ENCODE measurements around the gene RAG2. TPM values are rescaled to one million over a fixed set of nuclear protein-coding genes. Genes with fewer than 3 reads are reported as not detected.

The RAG2 gene
- total RNA-seq, 2 experiments from 2014 or later, result not detected

GRCh38 chr11:36588099-36588498 is 9.9 kb downstream of the RAG2 start:
- peaks cover 36% of the 10 kb centered on the region for H3K27me3 Mint-ChIP-seq
- no peak overlapping the region for H3K27ac Mint-ChIP-seq
- no peaks in the 10 kb centered on the region for H3K36me3 Mint-ChIP-seq
- CTCF ChIA-PET, result interaction anchor here (1.0 to 1.3 kb wide), 2 partner anchors 14 to 766 kb away, joined by 3 read pairs; no protein-coding TSS in a partner anchor
- no peak for DNase-seq
- H3K9me3 Mint-ChIP-seq (ENCODE audit: low read depth), result no peaks in the 10 kb centered on the region
- no peak overlapping the region for H3K4me3 Mint-ChIP-seq
- no peaks in the 10 kb centered on the region for H3K4me1 Mint-ChIP-seq
- ATAC-seq, result no peak

GRCh38 chr11:36586543-36586942 is 11.5 kb downstream of the RAG2 start:
- DNase-seq (no peak), ATAC-seq (no peak)
- no peaks in the 10 kb centered on the region for H3K4me1 Mint-ChIP-seq
- H3K9me3 Mint-ChIP-seq (ENCODE audit: low read depth), result peaks cover 4% of the 10 kb centered on the region
- no peaks in the 10 kb centered on the region for H3K36me3 Mint-ChIP-seq
- H3K27ac Mint-ChIP-seq, result no peak overlapping the region
- H3K4me3 Mint-ChIP-seq, result no peak overlapping the region
- CTCF ChIA-PET, result interaction anchor here (1.9 kb wide), 1 partner anchor 21 kb away, joined by 4 read pairs; no protein-coding TSS in a partner anchor
- H3K27me3 Mint-ChIP-seq, result peaks cover 27% of the 10 kb centered on the region

DNA sequence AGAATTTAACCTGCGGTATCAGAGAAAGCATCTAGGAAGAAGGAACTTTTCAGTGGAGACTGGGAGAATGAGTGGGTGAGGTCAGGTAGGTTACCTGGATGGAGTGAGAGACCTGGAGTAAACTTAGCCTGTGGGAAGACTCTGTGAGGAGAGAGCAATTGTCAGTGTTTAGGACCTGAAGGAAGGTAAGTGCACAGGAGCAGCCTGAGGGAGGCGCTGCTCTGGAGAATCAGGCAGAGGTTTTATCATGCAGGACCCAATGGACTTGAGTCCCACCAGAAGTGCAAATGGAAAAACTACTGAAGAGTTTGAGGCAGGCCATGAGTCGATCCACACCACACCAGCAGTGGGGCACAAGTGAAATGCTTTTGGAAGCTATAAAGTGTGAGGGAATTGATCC is 14.4 kb downstream of the RAG2 start:
- DNase-seq (no peak), ATAC-seq (no peak)
- CTCF ChIA-PET, result no interaction called here
- Mint-ChIP-seq H3K4me3 (no peak overlapping the region), H3K4me1 (no peaks in the 10 kb centered on the region), H3K9me3 (ENCODE audit: low read depth) (peaks cover 4% of the 10 kb centered on the region), H3K36me3 (no peaks in the 10 kb centered on the region), H3K27ac (no peak overlapping the region), H3K27me3 (peaks cover 8% of the 10 kb centered on the region)

DNA sequence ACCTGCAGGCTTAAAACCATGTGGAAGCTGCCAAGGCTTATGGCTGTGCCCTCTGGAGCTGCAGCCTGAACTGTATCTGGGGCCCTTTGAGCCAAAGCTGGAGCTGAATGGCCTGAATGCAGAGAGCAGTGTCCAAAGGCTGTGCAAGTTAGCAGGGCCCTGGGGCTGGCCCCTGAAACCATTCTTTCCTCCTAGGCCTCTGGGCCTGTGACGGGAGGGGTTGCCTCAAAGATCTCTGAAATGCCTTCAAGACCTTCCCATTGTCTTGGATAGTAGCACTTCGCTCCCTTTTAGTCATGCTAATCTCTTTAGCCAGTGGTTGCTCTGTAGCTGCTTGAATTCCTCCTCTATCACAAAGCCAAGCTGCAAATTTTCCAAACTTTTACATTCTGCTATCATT is 16.5 kb downstream of the RAG2 start:
- DNase-seq (no peak), ATAC-seq (no peak)
- Mint-ChIP-seq H3K4me1 (no peaks in the 10 kb centered on the region), H3K4me3 (no peak overlapping the region), H3K36me3 (no peaks in the 10 kb centered on the region), H3K27me3 (peaks cover 5% of the 10 kb centered on the region), H3K27ac (no peak overlapping the region), H3K9me3 (ENCODE audit: low read depth) (peaks cover 4% of the 10 kb centered on the region)
- CTCF ChIA-PET, result interaction anchor here (1.3 kb wide), 1 partner anchor 31 kb away, joined by 3 read pairs; no protein-coding TSS in a partner anchor

- H3K36me3 Mint-ChIP-seq, result no peaks in the 10 kb centered on the region
- DNase-seq (no peak), ATAC-seq (no peak)
- H3K27ac Mint-ChIP-seq, result no peak overlapping the region
- CTCF ChIA-PET, result no interaction called here
- peaks cover 4% of the 10 kb centered on the region for H3K9me3 Mint-ChIP-seq (ENCODE audit: low read depth)
- H3K4me3 Mint-ChIP-seq, result no peak overlapping the region
- H3K4me1 Mint-ChIP-seq, result no peaks in the 10 kb centered on the region
- peaks cover 4% of the 10 kb centered on the region for H3K27me3 Mint-ChIP-seq
Observed at GRCh38 chr11:36578458-36578857, 19.6 kb downstream of the RAG2 start.

DNA sequence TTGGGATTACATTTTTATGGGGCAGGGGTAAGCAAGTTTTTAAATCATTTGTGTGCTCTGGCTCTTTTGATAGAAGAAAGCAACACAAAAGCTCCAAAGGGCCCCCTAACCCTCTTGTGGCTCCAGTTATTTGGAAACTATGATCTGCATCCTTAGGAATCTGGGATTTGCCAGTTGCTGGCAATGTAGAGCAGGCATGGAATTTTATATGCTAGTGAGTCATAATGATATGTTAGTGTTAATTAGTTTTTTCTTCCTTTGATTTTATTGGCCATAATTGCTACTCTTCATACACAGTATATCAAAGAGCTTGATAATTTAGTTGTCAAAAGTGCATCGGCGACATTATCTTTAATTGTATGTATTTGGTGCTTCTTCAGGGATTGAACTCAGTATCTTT is 20.2 kb downstream of the RAG2 start:
- no peaks in the 10 kb centered on the region for H3K4me1 Mint-ChIP-seq
- no peak overlapping the region for H3K4me3 Mint-ChIP-seq
- ATAC-seq (no peak), DNase-seq (no peak)
- H3K9me3 Mint-ChIP-seq (ENCODE audit: low read depth), result peaks cover 4% of the 10 kb centered on the region
- no peaks in the 10 kb centered on the region for H3K36me3 Mint-ChIP-seq
- H3K27me3 Mint-ChIP-seq, result peaks cover 4% of the 10 kb centered on the region
- CTCF ChIA-PET, result interaction anchor here (1.6 to 2.2 kb wide), 2 partner anchors 13 to 169 kb away, joined by 5 to 7 read pairs; no protein-coding TSS in a partner anchor
- H3K27ac Mint-ChIP-seq, result no peak overlapping the region

DNA sequence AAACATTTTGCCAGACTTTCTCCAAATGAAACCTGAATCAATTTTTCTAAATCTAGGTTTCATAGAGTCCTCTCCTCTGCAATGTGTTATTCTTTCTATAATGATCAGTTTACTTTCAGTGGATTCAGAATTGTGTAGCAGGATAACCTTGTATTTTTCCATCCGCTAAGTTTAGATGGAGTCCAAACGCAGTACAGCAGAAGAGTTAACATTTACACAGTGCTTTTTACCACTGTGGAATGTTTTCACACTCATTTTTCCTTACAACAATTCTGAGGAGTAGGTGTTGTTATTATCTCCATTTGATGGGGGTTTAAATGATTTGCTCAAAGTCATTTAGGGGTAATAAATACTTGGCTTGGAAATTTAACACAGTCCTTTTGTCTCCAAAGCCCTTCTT is 20.7 kb downstream of the RAG2 start:
- no peak overlapping the region for H3K4me3 Mint-ChIP-seq
- H3K36me3 Mint-ChIP-seq, result no peaks in the 10 kb centered on the region
- DNase-seq (no peak), ATAC-seq (no peak)
- CTCF ChIA-PET, result interaction anchor here (1.6 to 2.2 kb wide), 2 partner anchors 13 to 170 kb away, joined by 5 to 7 read pairs; no protein-coding TSS in a partner anchor
- no peak overlapping the region for H3K27ac Mint-ChIP-seq
- peaks cover 4% of the 10 kb centered on the region for H3K9me3 Mint-ChIP-seq (ENCODE audit: low read depth)
- peaks cover 8% of the 10 kb centered on the region for H3K27me3 Mint-ChIP-seq
- no peaks in the 10 kb centered on the region for H3K4me1 Mint-ChIP-seq

- peaks cover 28% of the 10 kb centered on the region for H3K27me3 Mint-ChIP-seq
- no peaks in the 10 kb centered on the region for H3K36me3 Mint-ChIP-seq
- no peaks in the 10 kb centered on the region for H3K9me3 Mint-ChIP-seq (ENCODE audit: low read depth)
- no peak overlapping the region for H3K4me3 Mint-ChIP-seq
- no peak for ATAC-seq
- no peak overlapping the region for H3K27ac Mint-ChIP-seq
- CTCF ChIA-PET, result interaction anchor here (1.3 kb wide), 1 partner anchor 10 kb away, joined by 5 read pairs; no protein-coding TSS in a partner anchor
- no peak for DNase-seq
- no peaks in the 10 kb centered on the region for H3K4me1 Mint-ChIP-seq
Observed at GRCh38 chr11:36574486-36574885, 23.6 kb downstream of the RAG2 start.

DNA sequence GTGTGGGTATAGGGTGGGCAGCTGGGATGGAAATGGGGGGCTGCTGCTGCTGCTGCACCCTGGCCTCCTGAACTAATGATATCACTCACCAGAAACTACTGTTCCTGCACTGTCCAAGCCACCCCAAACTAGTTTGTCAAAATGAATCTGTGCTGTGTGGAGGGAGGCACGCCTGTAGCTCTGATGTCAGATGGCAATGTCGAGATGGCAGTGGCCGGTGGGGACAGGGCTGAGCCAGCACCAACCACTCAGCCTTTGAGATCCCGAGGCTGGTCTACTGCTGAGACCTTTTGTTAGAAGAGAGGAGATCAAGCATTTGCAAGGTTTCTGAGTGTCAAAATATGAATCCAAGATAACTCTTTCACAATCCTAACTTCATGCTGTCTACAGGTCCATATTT is 28.9 kb downstream of the RAG2 start:
- peaks cover 59% of the 10 kb centered on the region for H3K27me3 Mint-ChIP-seq
- H3K36me3 Mint-ChIP-seq, result no peaks in the 10 kb centered on the region
- CTCF ChIA-PET, result interaction anchor here (1.1 to 9.6 kb wide), 3 partner anchors 103 to 179 kb away, joined by 4 to 105 read pairs (median 4); no protein-coding TSS in a partner anchor
- H3K27ac Mint-ChIP-seq, result no peak overlapping the region
- no peak overlapping the region for H3K4me3 Mint-ChIP-seq
- no peaks in the 10 kb centered on the region for H3K9me3 Mint-ChIP-seq (ENCODE audit: low read depth)
- DNase-seq (no peak), ATAC-seq (no peak)
- peaks cover 4% of the 10 kb centered on the region for H3K4me1 Mint-ChIP-seq

DNA sequence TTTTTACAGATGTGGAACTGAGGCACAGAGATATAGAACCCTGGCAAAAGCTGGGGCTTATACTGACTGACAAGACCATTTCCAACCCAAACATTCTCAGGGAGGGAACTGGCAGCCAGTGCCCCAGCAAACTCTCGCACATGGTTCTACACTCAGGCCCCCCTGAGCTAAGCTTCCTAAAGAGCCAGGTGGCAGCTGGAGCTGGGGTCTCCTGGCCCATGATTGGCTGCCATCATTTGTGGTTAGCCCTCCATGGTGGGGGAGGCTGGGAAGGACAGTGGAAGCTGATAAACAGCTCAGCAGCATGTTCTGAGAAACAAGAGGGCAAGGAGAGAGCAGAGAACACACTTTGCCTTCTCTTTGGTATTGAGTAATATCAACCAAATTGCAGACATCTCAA is 30.3 kb downstream of the RAG2 start, which contains the start of gene RAG1:
Gene RAG1, plus strand, starts transcription at position 314 of the 400 bp plus-strand sequence. CDS start 5,298 bp downstream, outside the sequence.
- peaks cover 63% of the 10 kb centered on the region for H3K27me3 Mint-ChIP-seq
- H3K36me3 Mint-ChIP-seq, result no peaks in the 10 kb centered on the region
- H3K9me3 Mint-ChIP-seq (ENCODE audit: low read depth), result no peaks in the 10 kb centered on the region
- peaks cover 4% of the 10 kb centered on the region for H3K4me1 Mint-ChIP-seq
- no peak within 1 kb of the TSS for H3K4me3 Mint-ChIP-seq
- ATAC-seq (no peak), DNase-seq (no peak)
- CTCF ChIA-PET, result interaction anchor here (0.7 to 9.6 kb wide), 2 partner anchors 52 to 181 kb away, joined by 3 to 105 read pairs; no protein-coding TSS in a partner anchor
- H3K27ac Mint-ChIP-seq, result no peak within 1 kb of the TSS

- DNase-seq (no peak), ATAC-seq (no peak)
- CTCF ChIA-PET, result interaction anchor here (0.9 to 9.6 kb wide), 2 partner anchors 178 to 182 kb away, joined by 3 to 105 read pairs; no protein-coding TSS in a partner anchor
- peaks cover 4% of the 10 kb centered on the region for H3K4me1 Mint-ChIP-seq
- H3K27me3 Mint-ChIP-seq, result peaks cover 52% of the 10 kb centered on the region
- H3K36me3 Mint-ChIP-seq, result no peaks in the 10 kb centered on the region
- H3K4me3 Mint-ChIP-seq, result no peak overlapping the region
- H3K27ac Mint-ChIP-seq, result no peak overlapping the region
- H3K9me3 Mint-ChIP-seq (ENCODE audit: low read depth), result no peaks in the 10 kb centered on the region
Observed at GRCh38 chr11:36566407-36567053, 31.5 kb downstream of the RAG2 start.

DNA sequence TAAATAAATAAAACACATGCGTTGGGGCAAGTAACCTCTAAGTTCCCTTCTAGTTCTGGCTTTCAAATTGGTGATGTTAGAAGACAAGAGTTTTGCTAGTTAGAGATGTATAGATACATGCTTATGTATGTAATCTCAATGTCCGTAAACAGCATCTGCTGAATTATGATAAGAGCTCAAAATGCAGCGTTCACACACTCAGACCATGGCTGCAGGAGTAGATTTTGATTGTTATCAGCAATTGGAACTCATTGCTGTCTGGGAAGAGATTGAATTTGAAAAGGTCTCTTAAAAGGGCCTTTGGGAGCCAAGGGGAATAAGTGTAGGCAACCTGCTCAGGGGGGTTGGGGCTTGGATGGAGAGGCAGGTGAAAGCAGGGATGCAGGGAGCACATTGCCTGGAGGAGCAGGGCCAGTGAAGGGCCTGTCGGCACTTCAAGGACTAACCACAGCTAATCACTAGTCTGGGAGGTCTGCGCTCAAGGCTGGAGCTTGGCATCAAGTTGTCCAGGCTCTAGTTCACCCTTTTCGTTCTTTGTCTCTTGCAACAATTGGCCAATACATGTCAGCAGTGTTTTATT is 32.9 kb downstream of the RAG2 start:
- CTCF ChIA-PET, result interaction anchor here (0.7 to 9.6 kb wide), 20 partner anchors 7 to 275 kb away, joined by 3 to 105 read pairs (median 5); no protein-coding TSS in a partner anchor
- no peak for ATAC-seq
- Mint-ChIP-seq H3K4me1 (peaks cover 4% of the 10 kb centered on the region), H3K4me3 (no peak overlapping the region), H3K27ac (no peak overlapping the region), H3K27me3 (peaks cover 40% of the 10 kb centered on the region), H3K36me3 (peaks cover under 1% of the 10 kb centered on the region), H3K9me3 (ENCODE audit: low read depth) (no peaks in the 10 kb centered on the region)
- DNase-seq, result no peak

DNA sequence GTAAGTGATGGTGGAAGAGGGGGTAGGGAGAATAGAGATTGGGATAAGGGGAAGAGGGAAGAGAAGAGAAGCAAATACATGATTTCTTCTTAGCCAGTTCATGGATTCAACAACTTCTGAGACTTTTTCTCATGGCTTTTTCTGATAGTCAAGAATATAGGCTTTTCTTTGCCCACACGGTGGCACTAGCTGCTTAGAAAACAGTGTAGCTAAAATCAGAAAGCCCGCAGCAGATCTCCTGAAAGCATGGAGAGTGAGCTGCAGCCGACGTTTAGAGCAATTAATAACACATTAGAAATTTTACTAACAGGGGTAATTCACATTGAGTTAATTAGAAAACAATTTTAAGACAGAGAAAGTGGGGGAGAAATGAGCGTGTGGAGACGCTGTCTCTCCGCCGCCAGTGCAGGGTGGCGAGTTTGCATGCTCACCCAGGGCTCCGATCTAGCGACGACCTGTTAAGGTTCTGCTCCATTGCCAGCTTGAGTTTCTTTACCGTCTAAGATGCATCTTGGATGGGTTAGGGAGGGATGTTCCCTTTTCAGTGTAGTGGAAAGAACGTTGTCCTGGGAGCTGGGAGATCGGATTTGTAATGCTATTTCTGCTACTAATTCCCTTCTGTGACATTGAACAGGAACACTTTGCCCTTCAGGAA is 33.5 kb downstream of the RAG2 start:
- CTCF ChIA-PET, result interaction anchor here (0.7 to 9.6 kb wide), 24 partner anchors 8 to 275 kb away, joined by 3 to 105 read pairs (median 4); no protein-coding TSS in a partner anchor
- ATAC-seq, result peak; percentile 68
- Mint-ChIP-seq H3K4me3 (peak overlapping the region; percentile 22), H3K27me3 (peaks cover 40% of the 10 kb centered on the region), H3K27ac (no peak overlapping the region), H3K4me1 (peaks cover 9% of the 10 kb centered on the region), H3K36me3 (peaks cover 6% of the 10 kb centered on the region), H3K9me3 (ENCODE audit: low read depth) (peaks cover 3% of the 10 kb centered on the region)
- DNase-seq, result peak; percentile 61
